Effector memory CD8-positive, alpha-beta T cell (primary cell): Measurements from ENCODE around the gene DGKD.

Experiments used
- ATAC-seq: fragments of 150-1000 bp; cut with Tn5 transposase; replicated peaks from 2 replicates; pipeline ENCODE4 v1.10.0; 2021; ENCODE audit warnings: mild to moderate bottlenecking, moderate library complexity
- DNase-seq, 3 experiments: peaks; one replicate each; pipeline ENCODE4 v3.0.0; 2021
- H3K27ac Mint-ChIP-seq, 2 donors: one replicate each; pipeline ENCODE4 v1.8.0; 2022; ENCODE audit warnings: mild to moderate bottlenecking in 2 of 2, mixed read lengths in 2 of 2, moderate library complexity in 2 of 2
- H3K27me3 Mint-ChIP-seq, 2 donors: one replicate each; pipeline ENCODE4 v1.8.0; 2022; ENCODE audit warnings: mixed read lengths in 2 of 2
- H3K36me3 Mint-ChIP-seq: one replicate; pipeline ENCODE4 v1.8.0; 2022; ENCODE audit warnings: mild to moderate bottlenecking, moderate library complexity, mixed read lengths; ENCODE audit not compliant: insufficient read depth
- H3K4me1 Mint-ChIP-seq, 2 donors: one replicate each; pipeline ENCODE4 v1.8.0; 2022; ENCODE audit warnings: low read depth in 2 of 2, mixed read lengths in 2 of 2
- H3K4me3 Mint-ChIP-seq, 2 donors: one replicate each; pipeline ENCODE4 v1.8.0; 2022; ENCODE audit warnings: mild to moderate bottlenecking in 2 of 2, mixed read lengths in 2 of 2, moderate library complexity in 2 of 2
- H3K9me3 Mint-ChIP-seq, 2 donors: one replicate each; pipeline ENCODE4 v1.8.0; 2022; ENCODE audit warnings: mixed read lengths in 2 of 2

DGKD gene

GRCh38 chr2:233407771-233408181, 53.5 kb downstream of the DGKD start:
- Mint-ChIP-seq H3K9me3 (no peaks in the 10 kb centered on the region), H3K4me1 (peaks cover 37 to 39% of the 10 kb centered on the region in 2 donors), H3K36me3 (peaks cover 32% of the 10 kb centered on the region), H3K4me3 (no peak overlapping the region), H3K27me3 (no peaks in the 10 kb centered on the region), H3K27ac (peak overlapping the region in 1 of 2 donors; percentile 82)
- ATAC-seq (no peak), DNase-seq (no peak)

DNA sequence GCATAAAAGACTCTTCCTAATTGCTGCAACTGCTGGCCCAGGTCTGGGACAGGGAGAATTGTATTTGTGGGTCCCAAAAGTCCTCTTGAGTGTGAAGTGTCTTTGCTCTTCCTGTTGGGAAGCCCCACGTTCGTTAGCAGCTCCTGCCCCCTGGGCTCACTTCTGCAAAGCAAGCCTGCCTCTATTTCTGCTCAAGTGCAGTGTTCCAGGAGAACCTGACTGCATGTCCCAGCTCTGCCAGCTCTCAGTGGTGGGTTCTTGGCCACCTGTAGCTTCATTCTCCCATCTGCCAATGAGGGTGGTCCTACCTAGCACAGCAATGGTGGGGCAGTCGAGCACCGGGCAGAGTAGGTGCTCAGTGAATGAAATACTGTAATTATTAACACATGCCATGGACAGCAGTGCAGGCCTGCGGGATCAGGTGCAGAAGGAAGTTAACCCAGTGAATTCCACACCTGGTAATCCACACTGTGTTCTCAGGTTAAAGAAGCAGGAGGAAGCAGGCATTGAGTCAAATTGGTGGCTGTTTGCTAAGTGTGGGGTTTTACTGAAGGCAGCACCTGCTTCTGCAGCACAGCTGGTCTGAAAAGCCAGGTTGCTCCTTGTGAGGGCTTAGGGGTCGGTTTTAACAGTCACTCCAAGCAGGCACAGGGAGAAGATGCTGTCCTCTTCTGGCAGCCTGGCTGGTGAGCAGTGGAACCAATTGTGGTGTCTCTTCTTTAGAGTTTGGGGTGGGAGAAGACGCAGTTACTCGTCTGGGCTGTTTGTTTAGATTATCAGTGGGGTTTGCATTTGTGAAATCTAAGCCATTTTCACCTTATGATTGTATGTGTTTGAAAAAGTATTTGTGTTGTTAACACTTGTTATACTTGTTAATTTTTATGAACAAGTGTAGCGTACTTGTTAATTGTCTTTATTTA, 54.3 kb downstream of the DGKD start:
- H3K36me3 Mint-ChIP-seq: peaks cover 32% of the 10 kb centered on the region
- H3K27ac Mint-ChIP-seq: peak overlapping the region; percentile 79 to 82
- peaks cover 41 to 48% of the 10 kb centered on the region in 2 donors for H3K4me1 Mint-ChIP-seq
- H3K9me3 Mint-ChIP-seq: no peaks in the 10 kb centered on the region
- H3K4me3 Mint-ChIP-seq: peak overlapping the region; percentile 63 to 66
- H3K27me3 Mint-ChIP-seq: no peaks in the 10 kb centered on the region
- DNase-seq (no peak), ATAC-seq (no peak)

- H3K4me1 Mint-ChIP-seq: peaks cover 43 to 48% of the 10 kb centered on the region in 2 donors
- ATAC-seq (peak; percentile 88), DNase-seq (peak in 2 of 3 experiments; percentile 21 to 26)
- no peaks in the 10 kb centered on the region for H3K9me3 Mint-ChIP-seq
- H3K27me3 Mint-ChIP-seq: no peaks in the 10 kb centered on the region
- peaks cover 25% of the 10 kb centered on the region for H3K36me3 Mint-ChIP-seq
- H3K4me3 Mint-ChIP-seq: peak overlapping the region; percentile 63 to 66
- peak overlapping the region; percentile 79 to 82 for H3K27ac Mint-ChIP-seq
These were observed 55.1 kb downstream of the DGKD start for GRCh38 chr2:233409286-233409991.

DNA sequence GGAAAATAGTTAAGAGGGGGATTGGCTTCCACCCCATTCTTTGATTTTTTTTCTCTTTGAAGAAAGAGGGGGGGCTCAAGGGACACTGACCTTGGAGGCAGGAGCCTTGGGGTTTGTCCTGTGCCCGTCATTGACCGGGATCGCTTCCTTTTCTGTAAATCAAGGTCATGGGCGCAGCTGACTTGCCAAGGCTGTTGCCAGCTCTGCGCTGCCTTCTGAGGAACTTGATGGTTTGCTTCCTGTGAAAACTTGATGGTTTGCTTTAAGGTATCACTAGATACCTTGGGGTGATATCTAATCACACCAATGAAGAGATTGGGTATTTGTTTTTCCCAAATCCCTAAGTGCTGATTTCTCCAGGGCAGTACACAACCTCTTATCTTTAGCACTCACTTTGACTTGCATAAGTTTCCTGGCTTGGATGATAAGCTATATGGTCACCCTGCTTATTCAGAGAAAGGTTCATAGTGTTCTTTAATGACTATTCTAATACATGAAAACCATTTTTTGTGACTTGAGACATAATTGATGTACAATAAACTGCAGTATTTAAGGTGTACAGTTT, 56.0 kb downstream of the DGKD start:
- H3K36me3 Mint-ChIP-seq: peaks cover 28% of the 10 kb centered on the region
- H3K27me3 Mint-ChIP-seq: no peaks in the 10 kb centered on the region
- H3K4me3 Mint-ChIP-seq: peak overlapping the region; percentile 63 to 66
- no peak for DNase-seq
- H3K4me1 Mint-ChIP-seq: peaks cover 46 to 50% of the 10 kb centered on the region in 2 donors
- peak overlapping the region; percentile 79 to 82 for H3K27ac Mint-ChIP-seq
- no peaks in the 10 kb centered on the region for H3K9me3 Mint-ChIP-seq
- no peak for ATAC-seq

GRCh38 chr2:233411162-233411561, 56.9 kb downstream of the DGKD start:
- Mint-ChIP-seq H3K4me1 (peaks cover 50 to 56% of the 10 kb centered on the region in 2 donors), H3K4me3 (no peak overlapping the region), H3K27ac (peak overlapping the region; percentile 68 to 82), H3K36me3 (peaks cover 24% of the 10 kb centered on the region), H3K27me3 (no peaks in the 10 kb centered on the region), H3K9me3 (no peaks in the 10 kb centered on the region)
- DNase-seq (no peak), ATAC-seq (no peak)

- no peak for DNase-seq
- H3K36me3 Mint-ChIP-seq: peaks cover 18% of the 10 kb centered on the region
- H3K27me3 Mint-ChIP-seq: no peaks in the 10 kb centered on the region
- H3K4me1 Mint-ChIP-seq: peaks cover 56 to 62% of the 10 kb centered on the region in 2 donors
- H3K4me3 Mint-ChIP-seq: no peak overlapping the region
- H3K27ac Mint-ChIP-seq: peak overlapping the region in 1 of 2 donors; percentile 68
- no peaks in the 10 kb centered on the region for H3K9me3 Mint-ChIP-seq
- no peak for ATAC-seq
These were observed 58.1 kb downstream of the DGKD start for GRCh38 chr2:233412405-233412804.

DNA sequence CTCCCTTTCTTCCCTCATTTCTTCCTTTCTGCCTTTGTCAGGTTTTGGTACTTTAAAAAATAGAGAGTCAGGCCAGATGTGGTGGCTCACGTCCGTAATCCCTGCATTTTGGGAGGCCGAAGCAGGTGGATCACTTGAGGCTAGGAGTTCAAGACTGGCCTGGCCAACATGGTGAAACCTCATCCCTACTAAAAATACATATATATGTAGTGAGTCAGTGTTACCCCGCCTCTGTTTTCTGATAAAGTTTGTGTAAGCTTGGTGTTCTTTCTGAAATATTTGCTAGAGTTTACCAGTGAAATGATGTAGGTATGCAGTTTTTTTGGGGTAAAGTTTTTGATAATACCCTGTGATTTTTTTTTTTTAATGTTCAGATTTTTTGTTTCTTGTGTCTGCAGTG, 58.8 kb downstream of the DGKD start:
- H3K4me3 Mint-ChIP-seq: peak overlapping the region in 1 of 2 donors; percentile 56
- ATAC-seq: no peak

GRCh38 chr2:233413559-233414272, 59.4 kb downstream of the DGKD start:
- Mint-ChIP-seq H3K4me1 (peaks cover 61 to 63% of the 10 kb centered on the region in 2 donors), H3K9me3 (no peaks in the 10 kb centered on the region), H3K27ac (peak overlapping the region; percentile 41 to 91), H3K36me3 (peaks cover 15% of the 10 kb centered on the region), H3K27me3 (no peaks in the 10 kb centered on the region), H3K4me3 (peak overlapping the region; percentile 15 to 56)
- DNase-seq: peak in 2 of 3 experiments; percentile 30 to 35
- ATAC-seq: peak; percentile 37

More for the DNA sequence above, 58.8 kb downstream of the DGKD start:
- Mint-ChIP-seq H3K27me3 (no peaks in the 10 kb centered on the region), H3K9me3 (no peaks in the 10 kb centered on the region), H3K4me1 (peaks cover 60 to 62% of the 10 kb centered on the region in 2 donors), H3K36me3 (peaks cover 18% of the 10 kb centered on the region), H3K27ac (peak overlapping the region; percentile 41 to 91)
- no peak for DNase-seq

DNA sequence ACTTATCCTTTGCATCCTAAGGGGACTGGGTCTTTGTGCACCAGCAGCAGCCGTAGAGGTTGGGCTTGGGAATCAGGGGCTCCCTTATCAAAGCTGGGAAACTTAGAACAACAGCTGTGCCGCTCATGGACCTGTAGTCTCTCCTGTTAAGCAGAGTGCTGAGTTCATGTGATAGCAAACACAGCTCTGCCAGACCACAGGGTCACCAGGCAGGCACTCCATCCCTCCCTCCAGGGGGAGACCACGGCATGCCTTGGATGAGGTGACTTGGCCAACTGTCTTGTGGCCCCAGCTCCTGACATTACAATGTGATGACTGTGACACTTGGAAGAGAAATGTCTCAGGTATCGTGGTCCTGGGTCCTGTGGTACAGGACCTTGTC, 60.0 kb downstream of the DGKD start:
- DNase-seq: no peak
- peaks cover 16% of the 10 kb centered on the region for H3K36me3 Mint-ChIP-seq
- H3K27ac Mint-ChIP-seq: peak overlapping the region in 1 of 2 donors; percentile 69
- no peaks in the 10 kb centered on the region for H3K27me3 Mint-ChIP-seq
- no peaks in the 10 kb centered on the region for H3K9me3 Mint-ChIP-seq
- ATAC-seq: no peak
- H3K4me1 Mint-ChIP-seq: peaks cover 61 to 63% of the 10 kb centered on the region in 2 donors
- H3K4me3 Mint-ChIP-seq: no peak overlapping the region

- H3K4me1 Mint-ChIP-seq: peaks cover 62 to 63% of the 10 kb centered on the region in 2 donors
- peak overlapping the region; percentile 38 to 46 for H3K4me3 Mint-ChIP-seq
- no peaks in the 10 kb centered on the region for H3K9me3 Mint-ChIP-seq
- peak overlapping the region; percentile 25 to 69 for H3K27ac Mint-ChIP-seq
- H3K27me3 Mint-ChIP-seq: no peaks in the 10 kb centered on the region
- DNase-seq (no peak), ATAC-seq (no peak)
- peaks cover 11% of the 10 kb centered on the region for H3K36me3 Mint-ChIP-seq
These were observed 60.7 kb downstream of the DGKD start for GRCh38 chr2:233414777-233415570.

GRCh38 chr2:233416199-233416598, 61.9 kb downstream of the DGKD start:
- Mint-ChIP-seq H3K27ac (peak overlapping the region; percentile 25 to 69), H3K9me3 (no peaks in the 10 kb centered on the region), H3K36me3 (peaks cover 8% of the 10 kb centered on the region), H3K27me3 (no peaks in the 10 kb centered on the region), H3K4me1 (peaks cover 64 to 66% of the 10 kb centered on the region in 2 donors), H3K4me3 (no peak overlapping the region)
- no peak for DNase-seq
- ATAC-seq: no peak

GRCh38 chr2:233416706-233417105, 62.4 kb downstream of the DGKD start:
- no peaks in the 10 kb centered on the region for H3K9me3 Mint-ChIP-seq
- peaks cover 8% of the 10 kb centered on the region for H3K36me3 Mint-ChIP-seq
- no peaks in the 10 kb centered on the region for H3K27me3 Mint-ChIP-seq
- DNase-seq (no peak), ATAC-seq (no peak)
- H3K4me3 Mint-ChIP-seq: no peak overlapping the region
- H3K4me1 Mint-ChIP-seq: peaks cover 69 to 71% of the 10 kb centered on the region in 2 donors
- H3K27ac Mint-ChIP-seq: peak overlapping the region in 1 of 2 donors; percentile 25
